Activated CD4-positive, alpha-beta T cell treated with anti-CD3 and anti-CD28 coated beads, Interleukin-2, amount 50 U/mL, for 48 hours (primary cell): Measurements from ENCODE around the gene YPEL2.

Source experiments
- DNase-seq, 2 experiments: peaks; one replicate each; pipeline ENCODE4 v3.0.0-alpha.2; 2020

The YPEL2 gene

DNA sequence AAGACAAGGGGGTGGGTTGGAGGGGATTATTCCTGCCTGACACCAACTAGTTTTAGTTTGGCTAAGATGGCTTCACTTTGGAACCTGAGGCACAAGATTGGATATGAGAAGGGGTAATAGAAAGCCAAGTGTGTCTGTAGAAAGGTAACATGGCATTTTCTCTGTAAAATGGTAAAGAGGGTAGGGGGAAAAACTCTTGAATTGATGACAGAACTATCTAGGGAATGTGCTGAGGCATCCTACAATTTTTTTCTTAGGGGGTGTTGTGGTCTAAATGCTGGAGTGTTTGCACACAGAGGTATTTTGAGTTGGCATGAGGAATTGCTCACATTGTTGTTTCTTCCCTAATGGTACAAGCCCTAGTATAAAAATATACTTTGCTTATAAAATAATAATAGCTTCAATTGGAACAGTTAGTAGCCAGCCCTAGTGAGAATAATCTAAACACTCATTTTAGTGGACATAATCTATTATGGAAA is 25.8 kb downstream of the YPEL2 start:
- no peak for DNase-seq

DNA sequence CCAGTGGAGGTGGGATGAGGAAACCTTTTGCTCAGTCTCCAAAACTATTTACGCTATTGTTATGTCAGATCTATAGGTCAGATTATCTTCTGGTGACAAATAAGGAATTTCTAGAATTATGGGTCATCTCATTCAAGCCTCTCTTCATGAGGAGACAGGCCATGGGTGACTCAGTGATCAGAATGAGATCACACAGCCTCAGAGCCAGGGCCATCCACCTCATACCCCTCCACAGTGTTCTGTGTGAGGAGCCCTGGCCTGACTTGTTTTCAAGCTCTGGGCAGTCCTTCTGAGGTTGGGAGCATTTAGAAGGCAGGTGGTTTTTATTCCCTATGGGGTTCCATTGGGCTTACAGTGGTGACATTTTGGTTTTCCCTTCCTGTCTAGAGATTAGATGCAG is 26.5 kb downstream of the YPEL2 start:
- peak in 1 of 2 experiments; percentile 35 for DNase-seq

DNA sequence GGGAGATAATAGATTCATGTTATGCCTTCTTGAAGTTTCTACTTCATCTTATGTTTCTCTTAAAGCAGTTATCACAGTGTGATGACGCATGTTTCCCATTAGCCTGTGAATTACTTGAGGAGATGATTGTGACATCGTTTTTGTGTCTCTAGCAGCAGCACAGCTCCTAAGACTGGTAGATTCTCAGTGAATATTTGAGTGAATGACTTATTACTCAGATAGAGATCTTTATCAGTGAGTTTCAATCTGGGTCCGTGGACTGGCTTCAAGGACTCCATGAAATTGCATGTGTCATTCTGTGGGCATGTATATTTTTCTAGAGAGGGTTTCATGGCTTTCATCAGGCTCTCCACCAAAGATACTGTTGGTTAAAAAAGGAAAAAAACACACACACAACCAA is 29.9 kb downstream of the YPEL2 start:
- DNase-seq: peak in 1 of 2 experiments; percentile 22

DNA sequence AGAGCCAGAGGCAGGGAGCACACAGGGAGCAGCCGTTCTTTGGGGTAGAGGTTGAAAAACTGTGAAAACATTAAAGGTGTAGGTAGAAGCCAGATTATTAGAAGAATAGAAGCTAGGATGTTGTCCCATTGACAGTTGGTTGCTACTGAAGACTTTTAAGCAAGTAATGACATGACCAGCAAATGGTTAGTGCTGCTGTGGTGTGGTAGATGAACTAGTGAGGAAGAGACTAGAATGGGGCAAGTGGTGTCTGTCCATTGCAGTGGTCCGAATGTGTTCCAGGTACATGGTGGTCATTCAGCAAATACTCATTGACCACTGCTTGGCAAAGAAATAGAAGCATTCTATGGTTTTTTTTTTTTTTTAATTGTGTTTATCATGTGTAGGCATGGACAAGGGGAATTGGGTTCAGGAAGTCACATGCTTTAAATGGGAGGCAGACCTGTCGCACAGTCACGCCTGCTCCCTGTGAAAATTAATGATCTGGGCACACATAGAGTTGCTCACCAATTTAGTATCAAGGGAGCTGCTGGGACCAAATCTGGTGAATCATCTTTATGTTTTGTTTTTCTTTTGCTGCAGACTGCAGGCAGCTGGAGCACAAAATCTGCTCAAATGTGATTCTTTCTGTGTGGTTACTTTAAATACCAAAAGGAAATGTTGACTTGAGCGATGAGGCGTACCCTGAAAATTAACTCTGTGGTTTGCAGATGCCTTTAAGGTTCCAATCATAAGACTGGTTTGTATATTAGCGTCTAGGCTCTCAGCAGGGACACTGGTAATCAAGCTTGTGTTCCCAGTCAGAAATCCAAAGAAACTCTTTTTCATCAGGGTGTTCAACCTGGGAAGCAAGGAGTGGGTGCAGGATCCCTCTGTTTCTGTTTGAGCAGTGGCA is 30.7 kb downstream of the YPEL2 start:
- DNase-seq: peak in 1 of 2 experiments; percentile 39

DNA sequence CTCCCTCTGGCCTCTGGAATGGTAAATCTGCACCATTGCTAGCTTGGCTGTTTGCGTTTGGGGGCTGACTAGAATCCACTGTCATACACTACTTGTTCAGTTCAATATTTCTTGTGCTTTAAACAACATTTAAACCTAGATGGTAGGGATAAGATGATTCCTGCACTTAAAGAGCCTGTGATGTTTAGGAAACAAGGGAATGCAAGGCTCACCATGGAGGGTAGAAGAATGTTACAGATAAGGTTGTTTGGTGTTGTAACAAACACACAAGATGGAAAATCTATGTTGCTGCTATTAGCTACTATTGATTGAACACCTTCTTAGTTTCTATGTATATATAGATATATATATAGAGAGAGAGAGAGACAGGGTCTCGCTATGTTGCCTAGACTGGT is 31.4 kb downstream of the YPEL2 start:
- DNase-seq: no peak

DNA sequence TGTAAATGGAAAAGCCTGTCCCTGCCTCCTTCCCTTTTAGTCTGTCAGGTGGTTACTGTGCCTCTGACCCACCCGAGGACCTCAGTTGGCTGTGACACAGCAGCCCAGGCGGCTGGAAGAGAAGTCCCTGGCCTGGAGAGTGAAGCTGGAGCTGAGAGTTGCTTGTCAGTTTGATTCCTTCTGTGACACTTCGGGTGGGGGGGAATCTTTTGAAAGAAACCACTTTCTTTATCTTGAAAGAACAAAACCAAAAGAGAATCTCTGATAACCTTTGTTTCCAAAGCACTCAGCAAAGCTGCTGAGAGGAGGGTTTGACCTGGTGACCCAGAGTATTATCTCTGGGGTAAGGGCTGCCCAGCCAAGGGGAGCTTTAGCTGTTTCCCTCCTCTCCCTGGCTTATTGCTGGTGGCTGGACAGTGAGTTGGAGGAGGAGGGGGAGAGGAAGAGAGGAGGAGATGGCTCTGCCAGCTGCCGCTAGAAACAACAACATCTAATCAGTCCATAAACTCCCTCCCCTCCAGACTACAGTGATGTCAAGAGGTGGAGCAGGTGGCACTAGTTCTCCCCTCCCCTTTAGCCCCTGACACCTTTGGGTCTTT is 34.0 kb downstream of the YPEL2 start:
- peak in 1 of 2 experiments; percentile 26 for DNase-seq

DNA sequence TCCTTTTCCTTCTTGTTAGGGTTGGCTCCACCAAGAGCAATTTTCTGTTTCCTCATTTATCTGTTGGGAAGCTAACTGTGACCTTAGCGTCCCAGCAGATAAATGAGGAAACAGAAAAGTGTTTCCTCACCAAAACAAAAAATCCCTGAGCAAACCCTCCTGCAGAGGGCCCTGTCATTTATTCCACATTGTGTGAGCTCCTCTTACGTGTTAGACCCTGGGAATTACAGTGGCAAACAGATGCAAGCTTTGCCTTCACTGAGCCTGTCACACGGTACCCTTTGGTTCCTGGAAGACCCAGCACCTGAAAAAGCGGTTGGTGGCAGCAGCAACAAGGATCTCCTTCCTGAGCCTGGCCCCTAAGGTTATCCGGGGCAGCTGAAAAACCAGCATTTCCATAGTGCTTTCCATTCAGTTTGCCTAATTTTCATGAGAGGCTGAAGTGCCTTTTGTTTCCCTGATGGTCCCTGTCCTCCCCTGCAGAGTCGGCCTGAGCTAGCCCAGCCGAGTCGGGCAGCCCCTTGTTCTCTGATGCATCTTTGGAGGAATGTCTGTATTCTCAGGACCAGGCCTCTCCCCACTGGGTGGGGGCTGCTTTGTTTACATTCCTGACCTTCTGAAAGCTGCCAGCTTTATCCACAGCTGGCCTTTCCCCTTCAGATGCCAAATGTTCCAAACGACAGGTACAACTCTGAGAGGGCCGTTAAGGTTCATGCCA is 34.7 kb downstream of the YPEL2 start:
- DNase-seq: no peak

DNA sequence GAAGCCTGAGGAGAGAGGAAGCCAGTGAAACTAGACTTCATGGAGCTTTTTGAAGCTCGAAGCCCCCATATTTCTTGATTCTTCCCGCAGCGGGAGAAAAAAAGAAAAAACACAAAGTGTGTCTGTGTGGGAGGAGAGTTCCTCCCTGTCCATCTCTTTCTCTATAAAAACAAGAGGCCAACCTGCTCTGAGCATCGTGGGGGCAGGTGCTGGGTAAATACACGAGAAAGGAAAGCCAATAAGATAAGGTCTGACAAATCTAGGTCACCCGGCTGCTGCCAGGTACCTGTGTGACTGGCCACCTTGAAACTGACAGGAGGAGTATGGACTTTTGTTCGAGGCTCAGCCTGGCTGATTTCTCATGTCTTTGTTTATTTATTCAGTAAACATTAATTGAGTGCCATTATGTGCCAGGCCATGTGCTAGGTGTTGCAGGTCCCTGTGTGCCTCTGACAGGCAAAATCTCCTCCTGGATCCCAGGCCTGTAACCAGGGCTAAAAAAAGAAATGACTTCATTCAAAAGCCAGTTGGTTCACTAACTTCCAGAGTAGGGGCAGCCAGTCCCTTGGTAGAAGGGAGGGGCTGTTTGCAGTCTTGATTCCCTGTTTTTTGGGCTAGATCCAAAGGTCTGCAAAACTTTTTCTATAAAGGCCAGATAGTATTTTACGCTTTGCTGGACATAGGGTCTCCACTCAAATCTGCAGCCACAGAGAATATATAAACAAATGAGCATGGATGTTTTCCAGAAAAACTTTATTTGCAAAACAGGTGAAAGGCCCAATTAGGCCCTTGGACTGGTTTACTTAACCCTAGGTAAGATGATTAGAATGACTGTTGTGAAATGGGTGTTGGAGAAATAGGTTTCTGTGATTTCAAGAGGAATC is 35.6 kb downstream of the YPEL2 start:
- DNase-seq: no peak

DNA sequence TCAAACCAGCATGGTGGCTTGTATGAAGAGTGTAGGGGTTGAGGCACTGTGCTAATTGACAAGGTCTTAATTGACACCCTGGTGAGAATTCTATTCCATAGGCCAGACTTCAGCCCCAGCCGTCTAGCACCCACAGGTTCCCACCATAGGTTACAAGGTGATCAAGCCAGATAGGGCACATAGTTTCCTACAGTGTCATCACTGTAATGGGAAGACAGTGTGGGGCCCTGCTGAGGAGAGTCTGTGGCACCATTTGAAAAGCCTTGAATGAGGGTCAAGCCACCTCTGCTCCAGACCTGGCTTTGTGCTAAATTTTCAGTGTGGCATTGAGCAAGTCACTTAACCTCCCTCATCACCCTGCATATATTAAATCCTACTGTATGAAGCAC is 36.2 kb downstream of the YPEL2 start:
- no peak for DNase-seq

DNA sequence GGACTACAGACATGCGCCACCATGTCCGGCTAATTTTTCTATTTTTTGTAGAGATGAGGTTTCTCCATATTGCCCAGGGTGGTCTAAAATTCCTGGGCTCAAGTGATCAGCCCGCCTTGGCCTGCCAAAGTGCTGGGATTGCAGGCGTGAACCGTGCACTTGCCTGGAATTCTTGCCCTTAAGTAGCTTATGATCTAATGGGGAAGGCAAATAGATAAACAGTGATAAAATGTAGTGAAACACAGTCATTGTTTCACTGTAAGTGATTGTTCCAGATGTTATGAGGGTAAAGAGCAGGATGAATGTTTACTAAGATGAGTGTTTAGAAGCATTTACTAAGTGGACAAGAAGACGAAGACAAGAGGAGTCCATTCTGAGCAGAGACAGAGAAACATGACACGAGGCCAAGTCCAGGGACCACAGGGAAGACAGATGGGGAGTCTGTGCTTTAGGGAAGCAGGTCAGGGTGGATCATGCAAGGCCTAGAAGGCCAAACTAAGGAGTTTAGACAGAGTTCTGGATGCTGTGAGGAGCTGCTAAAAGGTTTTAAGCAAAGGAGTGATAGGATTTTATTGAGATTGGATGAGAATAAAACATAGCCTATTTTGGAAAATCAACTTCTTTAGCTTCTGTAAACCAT is 36.9 kb downstream of the YPEL2 start:
- no peak for DNase-seq

DNA sequence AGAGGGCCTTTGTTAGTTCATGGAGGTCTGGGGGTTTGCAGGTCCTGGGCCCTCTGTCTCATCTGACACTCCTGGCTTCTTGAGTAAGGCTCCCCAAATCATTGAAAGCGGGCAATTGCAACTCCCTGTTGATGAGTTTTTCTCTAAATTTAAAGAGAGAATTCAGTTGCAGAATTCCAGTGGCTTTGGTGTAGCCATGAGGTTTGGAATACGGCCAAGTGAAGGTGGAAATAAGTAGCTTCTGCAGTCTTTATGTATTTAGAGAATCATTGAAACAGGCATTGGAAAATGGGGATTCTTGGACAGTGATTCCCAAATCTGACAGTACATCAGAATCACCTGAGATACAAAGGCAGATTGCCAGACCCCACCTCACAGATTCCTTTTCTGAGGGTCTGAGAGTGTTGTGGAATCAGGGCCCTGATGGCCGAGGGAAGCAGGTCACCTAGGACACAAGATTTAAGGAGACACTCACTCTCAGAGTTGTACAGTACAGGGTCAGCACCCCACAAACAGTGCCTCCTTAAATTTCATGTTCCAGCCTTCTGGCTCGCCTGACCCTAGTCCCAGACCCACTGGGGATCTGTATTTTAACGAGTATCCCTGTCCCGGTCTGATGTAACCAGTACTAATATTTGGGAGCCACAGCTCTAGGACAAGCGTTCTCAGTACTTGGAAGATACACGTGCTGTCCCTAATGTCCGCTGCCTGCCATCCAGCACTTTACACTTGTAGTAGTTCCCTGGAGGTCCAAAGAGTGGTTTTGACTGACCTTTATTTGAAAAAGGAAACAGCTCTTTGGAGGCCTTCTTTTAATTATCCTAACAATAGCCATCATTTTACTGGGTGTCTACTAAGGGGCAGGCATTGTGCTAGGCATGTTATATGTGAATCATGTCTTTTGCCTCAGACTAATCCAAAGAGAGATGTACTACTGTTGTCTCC is 37.8 kb downstream of the YPEL2 start:
- DNase-seq: no peak

DNA sequence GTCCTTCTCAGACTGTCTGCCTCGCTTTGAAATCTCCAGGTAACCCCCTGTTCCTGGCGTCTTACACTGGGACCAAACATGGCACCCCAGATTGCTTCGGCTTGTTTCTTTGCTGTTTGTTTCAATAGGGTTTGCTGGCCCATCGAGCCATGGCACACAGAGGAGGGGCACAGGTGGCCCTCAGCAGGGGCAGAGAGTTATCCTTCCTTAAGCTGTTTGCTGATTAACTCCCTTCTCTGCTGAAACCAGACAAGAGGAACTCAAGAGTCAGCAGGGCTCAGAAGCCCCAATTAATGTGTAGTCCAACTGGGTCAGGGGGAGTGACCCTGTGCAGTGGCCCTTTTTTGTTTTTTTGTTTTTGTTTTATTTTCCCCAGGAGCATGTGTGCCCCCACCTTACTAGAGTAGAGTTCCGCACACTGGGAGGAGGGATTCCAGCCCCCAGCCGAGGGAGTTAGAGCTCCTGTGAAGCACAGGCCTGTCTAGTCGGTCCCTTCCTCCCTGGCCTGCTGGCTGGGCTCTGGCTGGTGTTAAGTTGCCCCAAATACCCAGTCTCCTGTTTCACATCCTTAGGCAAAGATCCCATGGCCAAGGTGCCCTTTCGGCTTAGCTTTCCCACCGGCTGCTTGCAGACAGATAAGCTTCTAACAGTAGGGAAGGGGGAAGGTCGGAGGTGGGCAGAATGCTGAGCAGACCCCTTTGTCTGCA is 39.3 kb downstream of the YPEL2 start:
- DNase-seq: no peak

DNA sequence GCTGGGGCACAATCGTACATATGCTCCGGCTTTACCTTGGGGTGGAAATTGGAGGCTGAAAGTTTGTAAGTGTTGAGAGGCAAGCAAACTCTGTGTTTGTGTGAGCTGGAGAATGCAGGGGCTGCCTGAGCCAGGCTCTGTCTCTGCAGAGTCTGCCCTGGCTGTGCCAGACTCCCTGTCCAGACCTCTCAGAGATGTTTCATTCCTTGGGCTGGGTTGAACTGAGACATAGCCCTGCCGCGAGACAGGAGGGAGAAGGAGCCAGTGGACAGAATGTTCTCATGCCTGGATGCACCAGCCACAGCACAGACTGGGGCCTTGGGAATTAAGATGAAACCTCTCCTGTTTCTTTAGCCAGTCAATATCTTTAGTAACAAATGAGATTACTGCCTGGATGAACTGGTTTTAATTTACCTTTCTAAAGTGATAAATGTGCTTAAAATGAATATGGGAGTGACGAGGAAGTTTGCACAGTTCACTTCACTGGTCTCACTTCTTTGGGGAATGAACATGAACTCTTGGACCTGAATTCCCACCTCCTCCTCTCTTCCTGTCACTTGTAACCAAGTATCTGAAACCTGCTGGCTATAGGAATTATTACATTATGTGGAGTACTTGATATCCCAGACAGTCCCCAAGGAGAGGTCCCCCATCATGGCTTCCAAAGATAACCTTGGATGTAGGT is 40.1 kb downstream of the YPEL2 start:
- DNase-seq: no peak

DNA sequence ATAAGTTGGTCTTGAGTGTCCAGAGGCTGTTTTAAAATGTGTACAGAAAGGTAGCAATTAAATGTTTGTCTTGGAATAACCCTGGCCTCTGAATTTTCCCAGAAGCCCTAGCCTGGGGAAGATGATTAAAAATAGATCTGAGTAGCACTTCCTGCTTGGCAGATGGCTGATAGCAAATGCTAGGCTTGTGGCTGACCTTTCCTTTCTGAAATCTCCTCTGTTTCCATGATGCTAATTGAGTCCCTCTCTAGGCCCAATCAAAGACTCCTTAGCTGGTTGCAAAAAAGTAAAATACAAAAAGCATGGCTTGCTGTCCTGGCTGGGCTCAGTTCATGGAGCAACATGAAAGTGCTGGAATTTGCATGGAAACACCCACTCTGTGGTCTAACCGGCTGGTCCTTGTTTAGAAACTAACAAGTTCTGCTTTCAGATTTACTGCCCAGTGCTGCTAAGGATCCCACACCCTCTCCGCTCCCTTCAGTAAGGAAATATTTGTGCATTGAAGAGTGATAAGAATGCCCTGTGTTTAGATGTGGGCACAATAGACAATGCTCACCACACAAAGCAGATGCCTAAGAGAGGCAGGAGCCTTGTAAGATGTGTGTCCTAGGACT is 40.8 kb downstream of the YPEL2 start:
- DNase-seq: no peak

DNA sequence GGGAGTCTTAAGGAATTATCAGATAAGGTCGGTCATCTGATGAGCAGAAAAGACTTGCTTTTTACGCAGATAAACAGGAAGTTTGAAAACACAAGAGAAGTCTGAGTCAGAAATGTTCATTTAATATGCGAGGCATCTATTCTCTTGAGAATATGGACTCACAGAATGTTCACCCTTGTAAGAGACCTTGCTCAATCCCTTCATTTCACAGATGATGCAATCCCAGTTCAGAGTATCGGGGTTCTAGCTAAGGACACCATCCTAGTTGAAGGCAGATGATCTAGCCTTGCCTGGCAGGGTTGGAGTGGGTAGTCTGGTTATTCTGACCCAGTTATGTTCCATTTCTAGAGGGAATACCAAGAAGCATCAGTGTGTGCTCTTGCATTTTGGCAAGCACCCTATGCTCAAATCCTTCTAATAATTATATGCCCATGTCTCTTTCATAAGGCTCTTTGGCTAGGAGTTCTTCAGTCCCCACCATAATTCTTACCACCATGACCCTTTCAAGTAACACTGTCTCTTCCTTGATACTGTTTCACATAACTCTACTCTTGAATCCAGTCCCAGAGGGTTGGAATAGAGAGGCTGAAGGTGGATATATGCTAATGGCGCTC is 42.5 kb downstream of the YPEL2 start:
- DNase-seq: no peak

DNA sequence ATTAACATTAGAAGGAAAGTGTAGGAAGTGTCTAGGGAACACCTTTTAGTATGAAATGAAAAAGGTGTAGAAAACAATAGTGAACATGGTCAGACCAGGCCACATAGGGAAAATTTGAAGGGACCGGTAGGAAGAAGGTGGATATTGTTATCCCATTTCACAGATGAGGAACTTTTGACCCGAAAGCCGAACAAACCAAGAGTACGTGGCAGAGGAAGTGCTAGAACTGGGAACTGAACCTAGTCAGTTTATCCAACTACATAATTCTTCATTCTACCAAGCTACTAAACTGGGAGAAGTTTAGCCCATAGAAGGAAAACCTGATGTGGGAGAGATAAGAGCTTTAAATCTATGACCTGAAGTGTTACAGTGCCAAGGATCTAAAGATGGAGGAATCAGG is 43.2 kb downstream of the YPEL2 start:
- no peak for DNase-seq

DNA sequence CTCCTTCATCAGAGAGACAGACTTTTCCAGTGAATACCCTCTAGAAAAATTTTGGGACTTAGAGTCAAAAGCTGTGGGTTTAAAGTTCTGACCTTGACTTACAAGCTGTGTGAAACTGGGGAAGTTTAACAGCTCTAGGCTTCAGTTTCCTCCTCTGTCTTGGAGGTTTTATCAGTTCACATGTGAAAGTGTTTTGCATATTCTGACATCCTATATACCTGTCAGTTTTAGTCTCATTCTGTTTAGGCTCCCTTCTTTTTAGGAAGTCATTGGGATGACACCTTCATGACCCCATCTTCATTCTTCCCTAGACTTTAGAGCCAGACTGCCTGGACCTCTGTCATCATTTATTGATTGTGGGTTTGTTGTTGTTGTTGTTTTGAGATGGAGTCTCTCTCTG is 44.4 kb downstream of the YPEL2 start:
- no peak for DNase-seq

DNA sequence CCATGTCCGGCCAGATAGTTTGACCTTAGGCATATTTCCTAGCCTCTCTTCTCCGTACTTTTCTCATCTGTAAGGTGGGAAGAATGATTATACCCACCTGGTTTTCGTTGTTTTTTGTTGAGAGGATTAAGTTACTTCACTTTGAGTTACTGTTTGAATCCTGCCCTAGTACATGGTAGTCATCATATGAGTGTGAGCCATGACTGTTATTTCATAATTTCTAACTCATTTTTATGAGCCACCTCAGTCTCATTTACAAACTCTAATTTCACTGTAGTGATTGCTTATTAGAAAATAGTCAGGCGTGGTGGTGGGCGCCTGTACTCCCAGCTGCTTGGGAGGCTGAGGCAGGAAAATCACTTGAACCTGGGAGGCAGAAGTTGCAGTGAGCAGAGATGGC is 45.1 kb downstream of the YPEL2 start:
- DNase-seq: no peak

DNA sequence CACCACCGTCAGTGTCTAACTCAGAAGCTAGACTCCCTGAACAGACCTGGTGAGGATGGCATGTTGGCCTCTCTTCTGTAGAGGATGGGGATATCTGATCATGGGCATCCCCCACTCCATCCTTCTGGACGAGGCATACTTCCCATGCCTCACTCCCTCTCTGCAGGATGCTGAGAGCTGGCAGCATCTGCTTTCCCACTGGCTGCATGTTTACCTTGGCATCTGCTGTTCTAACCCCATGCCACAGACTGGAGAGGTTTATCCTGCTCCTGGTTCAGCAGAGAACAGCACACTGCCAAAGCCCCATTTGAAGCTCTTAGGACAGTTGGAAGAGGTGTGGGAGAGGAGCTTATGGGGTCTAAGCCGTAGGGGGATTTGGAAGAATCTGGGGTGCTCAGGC is 46.0 kb downstream of the YPEL2 start:
- no peak for DNase-seq
